ENCODE results near the gene SULT1A2. TPM values are rescaled to one million over a fixed set of nuclear protein-coding genes. Genes with fewer than 3 reads are reported as not detected.

The SULT1A2 gene
- total and polyA plus RNA-seq, 2 of the 13 experiments (the other 11 are each of a cell fraction or from before 2014, with no cell fraction given) = 33.0 to 34.2 TPM

DNA sequence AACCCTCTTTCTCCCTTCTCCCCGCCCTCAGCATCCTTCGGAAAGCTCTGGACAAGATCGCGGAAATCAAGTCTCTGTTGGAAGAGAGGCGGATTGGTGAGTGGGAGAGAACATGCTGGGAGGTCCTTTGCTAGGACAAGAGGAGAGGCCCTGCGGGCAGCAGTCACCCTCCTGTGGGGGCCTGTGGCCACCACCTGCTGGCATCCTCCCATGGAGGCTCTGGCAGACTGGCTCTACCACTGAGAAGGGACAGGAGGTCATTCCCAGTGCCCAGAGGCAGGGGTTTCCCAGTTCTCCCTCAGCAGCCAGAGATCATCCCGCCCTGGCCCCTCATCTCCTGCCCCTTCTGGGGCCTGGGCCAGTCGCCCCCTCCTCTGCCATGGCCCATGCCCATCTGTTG is 7.8 kb downstream of the SULT1A2 start:
- ATAC-seq = no peak
- intact Hi-C loops (cut with micrococcal nuclease; ENCODE audit: unreplicated experiment) (no loop called here), in situ Hi-C loops (cut with HindIII; ENCODE audit: extremely low pct_ligation_motif_present, low pct_unique_long_range_greater_than_20kb) (no loop called here)
- no peak overlapping the region for H3K4me2 ChIP-seq (ENCODE audit: low read depth, low read length)
- H3K79me2 ChIP-seq (ENCODE audit: insufficient read depth, low read length) = no peaks in the 10 kb centered on the region
- no peak overlapping the region for H2AFZ ChIP-seq (ENCODE audit: low read length)
- H3K4me3 ChIP-seq (replicated peaks in 1 of 3; ENCODE audit: insufficient read depth in 1 of 3, low read depth in 2 of 3, low read length in 3 of 3) = no peak overlapping the region
- no peaks in the 10 kb centered on the region for H3K9me3 ChIP-seq (ENCODE audit: low read length)
- WGBS (ENCODE audit: low lambda C conversion rate) = over 99% methylated on average over 7 of the region's 8 CpGs
- H4K20me1 ChIP-seq (ENCODE audit: insufficient read depth, low read length) = no peaks in the 10 kb centered on the region; the same call in 1 of the 2 replicates
- BruUV-seq (replicated peaks) = no TSS peak
- ChIA-PET POLR2A (no interaction called here), CTCF (ENCODE audit: low intra/inter-chr PET ratio, low total read pairs) (no interaction called here)
- peaks cover 3% of the 10 kb centered on the region for H3K4me1 ChIP-seq (ENCODE audit: insufficient read depth, low read length)
- H3K27me3 ChIP-seq (ENCODE audit: control insufficient read depth in 1 of 2, insufficient read depth in 2 of 2, low read length in 2 of 2) = no peaks in the 10 kb centered on the region
- TF ChIP-seq, protein P1, sequence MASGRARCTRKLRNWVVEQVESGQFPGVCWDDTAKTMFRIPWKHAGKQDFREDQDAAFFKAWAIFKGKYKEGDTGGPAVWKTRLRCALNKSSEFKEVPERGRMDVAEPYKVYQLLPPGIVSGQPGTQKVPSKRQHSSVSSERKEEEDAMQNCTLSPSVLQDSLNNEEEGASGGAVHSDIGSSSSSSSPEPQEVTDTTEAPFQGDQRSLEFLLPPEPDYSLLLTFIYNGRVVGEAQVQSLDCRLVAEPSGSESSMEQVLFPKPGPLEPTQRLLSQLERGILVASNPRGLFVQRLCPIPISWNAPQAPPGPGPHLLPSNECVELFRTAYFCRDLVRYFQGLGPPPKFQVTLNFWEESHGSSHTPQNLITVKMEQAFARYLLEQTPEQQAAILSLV (CRISPR knock-in tag; IDR thresholded peaks at IDR 0.05; ENCODE audit: borderline replicate concordance) = no peak
- no peak for TF ChIP-seq SALL1 (CRISPR knock-in tag; IDR thresholded peaks at IDR 0.05)
- no peak for TF ChIP-seq ZNF747 (CRISPR knock-in tag; IDR thresholded peaks at IDR 0.05; ENCODE audit: borderline replicate concordance)
- TF ChIP-seq CBX2 (IDR thresholded peaks at IDR 0.05; ENCODE audit: low read depth, low read length) = no peak
- no peak for TF ChIP-seq CBX2 (CRISPR knock-in tag; IDR thresholded peaks at IDR 0.05; ENCODE audit: low read depth)
- no peak for TF ChIP-seq ONECUT2 (CRISPR knock-in tag; IDR thresholded peaks at IDR 0.05)
- TF ChIP-seq, protein P2, sequence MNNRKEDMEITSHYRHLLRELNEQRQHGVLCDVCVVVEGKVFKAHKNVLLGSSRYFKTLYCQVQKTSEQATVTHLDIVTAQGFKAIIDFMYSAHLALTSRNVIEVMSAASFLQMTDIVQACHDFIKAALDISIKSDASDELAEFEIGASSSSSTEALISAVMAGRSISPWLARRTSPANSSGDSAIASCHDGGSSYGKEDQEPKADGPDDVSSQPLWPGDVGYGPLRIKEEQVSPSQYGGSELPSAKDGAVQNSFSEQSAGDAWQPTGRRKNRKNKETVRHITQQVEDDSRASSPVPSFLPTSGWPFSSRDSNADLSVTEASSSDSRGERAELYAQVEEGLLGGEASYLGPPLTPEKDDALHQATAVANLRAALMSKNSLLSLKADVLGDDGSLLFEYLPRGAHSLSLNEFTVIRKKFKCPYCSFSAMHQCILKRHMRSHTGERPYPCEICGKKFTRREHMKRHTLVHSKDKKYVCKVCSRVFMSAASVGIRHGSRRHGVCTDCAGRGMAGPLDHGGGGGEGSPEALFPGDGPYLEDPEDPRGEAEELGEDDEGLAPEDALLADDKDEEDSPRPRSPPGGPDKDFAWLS (CRISPR knock-in tag; IDR thresholded peaks at IDR 0.05; ENCODE audit: borderline replicate concordance) = no peak
- no peak for TF ChIP-seq CCAR2 (optimal IDR thresholded peaks at IDR 0.05; ENCODE audit: low read depth, low read length)
- no peak for TF ChIP-seq DMAP1 (CRISPR knock-in tag; IDR thresholded peaks at IDR 0.05)
- TF ChIP-seq ZNF782 (CRISPR knock-in tag; IDR thresholded peaks at IDR 0.05; ENCODE audit: borderline replicate concordance) = no peak
- TF ChIP-seq SRSF1 (optimal IDR thresholded peaks at IDR 0.05; ENCODE audit: low read depth, low read length) = no peak
- TF ChIP-seq REXO4 (CRISPR knock-in tag; IDR thresholded peaks at IDR 0.05; ENCODE audit: borderline replicate concordance) = no peak
- TF ChIP-seq ZNF558 (CRISPR knock-in tag; IDR thresholded peaks at IDR 0.05; ENCODE audit: borderline replicate concordance) = no peak
- TF ChIP-seq ZSCAN21 (CRISPR knock-in tag; IDR thresholded peaks at IDR 0.05; ENCODE audit: borderline replicate concordance) = no peak
- no peak for TF ChIP-seq SNAPC2 (CRISPR knock-in tag; IDR thresholded peaks at IDR 0.05)
- TF ChIP-seq, protein P3, sequence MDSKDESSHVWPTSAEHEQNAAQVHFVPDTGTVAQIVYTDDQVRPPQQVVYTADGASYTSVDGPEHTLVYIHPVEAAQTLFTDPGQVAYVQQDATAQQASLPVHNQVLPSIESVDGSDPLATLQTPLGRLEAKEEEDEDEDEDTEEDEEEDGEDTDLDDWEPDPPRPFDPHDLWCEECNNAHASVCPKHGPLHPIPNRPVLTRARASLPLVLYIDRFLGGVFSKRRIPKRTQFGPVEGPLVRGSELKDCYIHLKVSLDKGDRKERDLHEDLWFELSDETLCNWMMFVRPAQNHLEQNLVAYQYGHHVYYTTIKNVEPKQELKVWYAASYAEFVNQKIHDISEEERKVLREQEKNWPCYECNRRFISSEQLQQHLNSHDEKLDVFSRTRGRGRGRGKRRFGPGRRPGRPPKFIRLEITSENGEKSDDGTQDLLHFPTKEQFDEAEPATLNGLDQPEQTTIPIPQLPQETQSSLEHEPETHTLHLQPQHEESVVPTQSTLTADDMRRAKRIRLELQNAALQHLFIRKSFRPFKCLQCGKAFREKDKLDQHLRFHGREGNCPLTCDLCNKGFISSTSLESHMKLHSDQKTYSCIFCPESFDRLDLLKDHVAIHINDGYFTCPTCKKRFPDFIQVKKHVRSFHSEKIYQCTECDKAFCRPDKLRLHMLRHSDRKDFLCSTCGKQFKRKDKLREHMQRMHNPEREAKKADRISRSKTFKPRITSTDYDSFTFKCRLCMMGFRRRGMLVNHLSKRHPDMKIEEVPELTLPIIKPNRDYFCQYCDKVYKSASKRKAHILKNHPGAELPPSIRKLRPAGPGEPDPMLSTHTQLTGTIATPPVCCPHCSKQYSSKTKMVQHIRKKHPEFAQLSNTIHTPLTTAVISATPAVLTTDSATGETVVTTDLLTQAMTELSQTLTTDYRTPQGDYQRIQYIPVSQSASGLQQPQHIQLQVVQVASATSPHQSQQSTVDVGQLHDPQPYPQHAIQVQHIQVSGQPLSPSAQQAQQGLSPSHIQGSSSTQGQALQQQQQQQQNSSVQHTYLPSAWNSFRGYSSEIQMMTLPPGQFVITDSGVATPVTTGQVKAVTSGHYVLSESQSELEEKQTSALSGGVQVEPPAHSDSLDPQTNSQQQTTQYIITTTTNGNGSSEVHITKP (CRISPR knock-in tag; IDR thresholded peaks at IDR 0.05; ENCODE audit: low read depth) = no peak
- TF ChIP-seq KMT2A (CRISPR knock-in tag; IDR thresholded peaks at IDR 0.05) = no peak
- TF ChIP-seq, protein P4, sequence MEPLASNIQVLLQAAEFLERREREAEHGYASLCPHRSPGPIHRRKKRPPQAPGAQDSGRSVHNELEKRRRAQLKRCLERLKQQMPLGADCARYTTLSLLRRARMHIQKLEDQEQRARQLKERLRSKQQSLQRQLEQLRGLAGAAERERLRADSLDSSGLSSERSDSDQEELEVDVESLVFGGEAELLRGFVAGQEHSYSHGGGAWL (CRISPR knock-in tag; IDR thresholded peaks at IDR 0.05) = no peak
- no peak for TF ChIP-seq HNRNPH1 (optimal IDR thresholded peaks at IDR 0.05; ENCODE audit: low read depth, low read length)
- no peak for TF ChIP-seq ZNF253 (CRISPR knock-in tag; IDR thresholded peaks at IDR 0.05; ENCODE audit: borderline replicate concordance)
- FAIRE-seq = no peak
- H3K9ac ChIP-seq (ENCODE audit: insufficient read depth, low read depth, low read length) = no peak overlapping the region
- H3K27ac ChIP-seq (ENCODE audit: extremely low read length, insufficient read depth, low read length) = no peak overlapping the region
- H3K36me3 ChIP-seq (replicated peaks in 1 of 2; ENCODE audit: control insufficient read depth in 1 of 2, insufficient read depth in 2 of 2, low read length in 2 of 2) = peaks cover 30 to 58% of the 10 kb centered on the region in 2 experiments
- no peak for DNase-seq (ENCODE audit: low spot score)
